Measurements from ENCODE around the gene BACH2. TPM values are rescaled to one million over a fixed set of nuclear protein-coding genes. Genes with fewer than 3 reads are reported as not detected.
A peak's percentile ranks its signal among the peaks of the same experiment; 100 is the strongest.
"Not testable (repeated sequence)": the region's sequence is repeated elsewhere in the genome, so short reads cannot be mapped to it uniquely, and the experiment has no call there.

Gene BACH2
- total and polyA plus RNA-seq, 9 donors = 3.4 to 5.8 (median 4.6) TPM

DNA sequence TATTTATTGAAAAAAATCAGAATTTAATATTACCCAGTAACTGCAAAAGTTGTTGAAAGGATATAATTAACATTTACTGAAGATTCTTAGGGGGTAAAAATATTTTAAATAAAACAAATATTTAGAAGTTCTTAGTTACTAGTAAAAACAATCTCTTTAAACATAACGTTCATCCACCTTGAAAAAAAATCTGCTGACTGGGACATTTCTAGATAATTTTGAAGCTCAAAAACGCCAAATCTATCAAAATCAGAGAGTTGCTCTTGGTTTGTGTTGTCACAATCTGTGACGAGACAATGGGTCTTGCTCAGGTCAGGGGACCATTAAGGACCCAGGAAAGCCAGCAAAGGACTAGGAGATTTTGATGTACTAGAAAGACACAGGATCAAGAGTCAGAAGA lies 177.0 kb downstream of the BACH2 start:
- Histone ChIP-seq H3K27me3 (ENCODE audit: control insufficient read depth, insufficient read depth, low read length) (no peaks in the 10 kb centered on the region), H3K4me1 (ENCODE audit: control insufficient read depth, insufficient read depth, low read length) (no peaks in the 10 kb centered on the region), H3K9me3 (replicated peaks; ENCODE audit: control insufficient read depth, low read depth, low read length) (no peaks in the 10 kb centered on the region), H3K27ac (ENCODE audit: low read length) (no peak overlapping the region), H3K4me3 (ENCODE audit: low read length) (no peak overlapping the region), H3K36me3 (ENCODE audit: control insufficient read depth, insufficient read depth, low read length) (no peaks in the 10 kb centered on the region)
- DNase-seq = no peak
- 100% methylated on average over 2 of the region's 3 CpGs for WGBS (ENCODE audit: insufficient coverage)

DNA sequence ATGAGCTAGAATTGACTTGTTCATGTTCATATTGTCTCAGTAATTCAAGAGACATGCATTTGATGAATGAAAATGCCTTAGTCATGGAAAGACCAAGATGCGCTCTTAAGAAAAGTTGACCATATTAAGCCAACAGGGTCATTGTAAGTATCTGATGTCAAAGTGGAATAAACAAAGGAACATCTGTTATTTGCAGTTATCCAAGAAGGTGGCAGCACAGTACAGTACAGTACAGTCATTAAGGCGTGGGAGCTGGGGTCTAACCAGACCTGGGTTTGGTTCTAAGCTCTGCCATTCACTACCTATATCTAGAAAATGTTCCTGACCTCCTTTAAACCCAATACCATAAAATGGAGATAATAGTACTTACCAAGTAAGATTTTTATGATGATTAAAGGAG lies 178.1 kb downstream of the BACH2 start:
- Histone ChIP-seq H3K27me3 (ENCODE audit: control insufficient read depth, insufficient read depth, low read length) (no peaks in the 10 kb centered on the region), H3K4me3 (ENCODE audit: low read length) (no peak overlapping the region), H3K27ac (ENCODE audit: low read length) (no peak overlapping the region), H3K9me3 (replicated peaks; ENCODE audit: control insufficient read depth, low read depth, low read length) (peaks cover 5% of the 10 kb centered on the region), H3K36me3 (ENCODE audit: control insufficient read depth, insufficient read depth, low read length) (no peaks in the 10 kb centered on the region), H3K4me1 (ENCODE audit: control insufficient read depth, insufficient read depth, low read length) (no peaks in the 10 kb centered on the region)
- DNase-seq = no peak
- 100% methylated on average over 1 of the region's 2 CpGs for WGBS (ENCODE audit: insufficient coverage)

DNA sequence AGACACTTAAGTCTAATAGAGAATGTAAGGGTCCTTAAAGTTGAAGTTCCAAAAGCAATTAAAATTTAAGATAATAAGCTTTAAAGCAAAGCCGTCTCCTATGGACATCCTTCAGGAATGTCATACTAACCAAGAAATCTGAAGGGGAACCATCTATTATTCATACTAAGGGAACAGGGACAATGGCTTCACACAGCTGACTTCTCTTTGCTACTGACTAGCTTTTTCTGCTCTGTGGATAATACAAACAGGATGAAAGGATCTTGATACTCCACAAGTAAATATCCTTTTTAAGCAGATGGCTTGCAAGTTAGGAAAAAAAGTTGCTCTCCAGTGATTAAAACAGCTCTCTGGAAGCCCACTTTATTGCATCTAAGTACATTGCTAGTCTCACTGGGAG lies 178.6 kb downstream of the BACH2 start:
- no CpG with 5 or more reads among the region's 1 CpG for whole genome bisulfite sequencing (ENCODE audit: insufficient coverage)
- Histone ChIP-seq H3K27me3 (ENCODE audit: control insufficient read depth, insufficient read depth, low read length) (no peaks in the 10 kb centered on the region), H3K4me1 (ENCODE audit: control insufficient read depth, insufficient read depth, low read length) (no peaks in the 10 kb centered on the region)

DNA sequence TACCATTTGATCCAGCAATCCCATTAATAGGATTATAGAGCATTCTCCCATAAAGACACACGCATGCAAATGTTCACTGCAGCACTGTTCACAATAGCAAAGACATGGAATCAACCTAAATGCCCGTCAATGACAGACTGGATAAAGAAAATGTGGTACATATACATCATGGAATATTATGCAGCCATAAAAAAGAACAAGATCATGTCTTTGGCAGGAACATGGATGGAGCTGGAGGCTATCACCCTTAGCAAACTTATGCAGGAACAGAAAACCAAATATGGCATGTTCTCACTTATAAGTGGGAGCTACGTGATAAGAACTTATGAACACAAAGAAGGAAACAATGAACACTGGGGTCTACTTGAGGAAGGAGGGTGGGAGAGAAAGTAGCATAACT lies 180.5 kb downstream of the BACH2 start:
- H3K27me3 ChIP-seq (ENCODE audit: control insufficient read depth, insufficient read depth, low read length); H3K36me3 ChIP-seq (ENCODE audit: control insufficient read depth, insufficient read depth, low read length); H3K27ac ChIP-seq (ENCODE audit: low read length); H3K4me1 ChIP-seq (ENCODE audit: control insufficient read depth, insufficient read depth, low read length); H3K4me3 ChIP-seq (ENCODE audit: low read length); DNase-seq; H3K9me3 ChIP-seq (replicated peaks; ENCODE audit: control insufficient read depth, low read depth, low read length): not testable (repeated sequence)
- WGBS (ENCODE audit: insufficient coverage) = no CpG with 5 or more reads among the region's 3 CpGs

More for the DNA sequence above, 178.6 kb downstream of the BACH2 start:
- Histone ChIP-seq H3K4me3 (ENCODE audit: low read length) (no peak overlapping the region), H3K9me3 (replicated peaks; ENCODE audit: control insufficient read depth, low read depth, low read length) (peaks cover 7% of the 10 kb centered on the region), H3K36me3 (ENCODE audit: control insufficient read depth, insufficient read depth, low read length) (no peaks in the 10 kb centered on the region), H3K27ac (ENCODE audit: low read length) (no peak overlapping the region)
- DNase-seq = no peak

DNA sequence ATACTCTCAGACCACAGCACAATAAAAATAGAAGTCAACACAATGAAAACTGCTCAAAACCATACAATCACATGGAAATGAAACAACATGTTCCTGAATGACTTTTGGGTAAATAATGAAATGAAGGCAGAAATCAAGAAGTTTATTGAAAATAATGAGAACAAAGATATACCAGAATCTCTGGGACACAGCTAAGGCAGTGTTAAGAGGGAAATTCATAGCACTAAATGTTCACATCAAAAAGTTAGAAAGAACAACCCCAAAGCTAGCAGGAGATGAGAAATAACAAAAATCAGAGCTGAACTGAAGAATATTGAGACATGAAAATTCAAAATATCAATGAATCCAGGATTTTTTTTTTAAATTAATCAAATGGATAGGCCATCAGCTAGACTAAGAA lies 183.3 kb downstream of the BACH2 start:
- no peak overlapping the region for H3K27ac ChIP-seq (ENCODE audit: low read length)
- H3K4me3 ChIP-seq (ENCODE audit: low read length) = no peak overlapping the region
- H3K36me3 ChIP-seq (ENCODE audit: control insufficient read depth, insufficient read depth, low read length) = no peaks in the 10 kb centered on the region
- no peak for DNase-seq
- no peaks in the 10 kb centered on the region for H3K4me1 ChIP-seq (ENCODE audit: control insufficient read depth, insufficient read depth, low read length)
- peaks cover 7% of the 10 kb centered on the region for H3K9me3 ChIP-seq (replicated peaks; ENCODE audit: control insufficient read depth, low read depth, low read length)
- no peaks in the 10 kb centered on the region for H3K27me3 ChIP-seq (ENCODE audit: control insufficient read depth, insufficient read depth, low read length)

DNA sequence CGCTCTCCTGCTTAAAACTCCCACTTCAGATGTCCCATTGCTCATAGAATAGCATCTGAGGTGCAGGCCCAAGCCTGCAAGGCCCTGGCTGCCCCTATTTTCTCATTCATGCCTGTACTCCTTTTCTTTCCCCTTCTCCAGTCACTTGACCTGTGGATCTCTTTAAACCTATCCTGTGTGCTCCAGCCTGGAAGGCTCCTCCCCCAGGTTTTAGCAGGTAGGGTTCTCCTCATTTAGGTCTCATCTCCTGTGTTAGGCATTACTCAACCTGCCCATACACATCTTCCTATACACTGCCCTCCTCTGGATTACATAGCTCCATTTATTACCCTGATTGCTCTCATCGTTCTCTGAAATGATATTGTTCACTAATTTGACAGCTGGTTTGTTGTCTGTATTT lies 185.3 kb downstream of the BACH2 start:
- WGBS (ENCODE audit: insufficient coverage) = 83% methylated on average over 1 of the region's 2 CpGs
- no peak for DNase-seq
- H3K36me3 ChIP-seq (ENCODE audit: control insufficient read depth, insufficient read depth, low read length) = no peaks in the 10 kb centered on the region
- peaks cover 7% of the 10 kb centered on the region for H3K9me3 ChIP-seq (replicated peaks; ENCODE audit: control insufficient read depth, low read depth, low read length)
- H3K4me3 ChIP-seq (ENCODE audit: low read length) = no peak overlapping the region
- no peaks in the 10 kb centered on the region for H3K27me3 ChIP-seq (ENCODE audit: control insufficient read depth, insufficient read depth, low read length)
- H3K27ac ChIP-seq (ENCODE audit: low read length) = no peak overlapping the region
- no peaks in the 10 kb centered on the region for H3K4me1 ChIP-seq (ENCODE audit: control insufficient read depth, insufficient read depth, low read length)

DNA sequence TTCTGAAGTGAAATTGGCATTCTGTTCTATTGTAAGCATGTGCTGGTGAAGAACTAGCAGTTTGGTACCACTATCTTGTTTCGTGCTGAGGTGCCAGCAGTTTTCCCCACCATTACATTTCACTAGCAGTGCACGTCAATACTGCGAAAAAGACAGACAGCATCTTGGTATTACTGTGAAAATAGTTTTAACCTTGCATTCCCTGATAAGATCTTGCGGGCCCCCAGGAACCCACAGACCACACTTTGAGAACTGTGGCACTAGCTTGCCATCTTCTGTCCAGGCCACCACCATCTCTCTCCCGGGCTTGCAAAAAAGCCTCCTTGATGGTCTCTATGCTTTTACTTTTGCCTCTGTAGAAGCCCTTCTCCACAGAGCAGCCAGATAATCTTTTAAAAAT lies 185.7 kb downstream of the BACH2 start:
- Histone ChIP-seq H3K4me1 (ENCODE audit: control insufficient read depth, insufficient read depth, low read length) (no peaks in the 10 kb centered on the region), H3K36me3 (ENCODE audit: control insufficient read depth, insufficient read depth, low read length) (no peaks in the 10 kb centered on the region), H3K9me3 (replicated peaks; ENCODE audit: control insufficient read depth, low read depth, low read length) (peaks cover 7% of the 10 kb centered on the region), H3K27me3 (ENCODE audit: control insufficient read depth, insufficient read depth, low read length) (no peaks in the 10 kb centered on the region), H3K27ac (ENCODE audit: low read length) (no peak overlapping the region), H3K4me3 (ENCODE audit: low read length) (no peak overlapping the region)
- WGBS (ENCODE audit: insufficient coverage) = 97% methylated on average over 4 of the region's 5 CpGs
- no peak for DNase-seq

DNA sequence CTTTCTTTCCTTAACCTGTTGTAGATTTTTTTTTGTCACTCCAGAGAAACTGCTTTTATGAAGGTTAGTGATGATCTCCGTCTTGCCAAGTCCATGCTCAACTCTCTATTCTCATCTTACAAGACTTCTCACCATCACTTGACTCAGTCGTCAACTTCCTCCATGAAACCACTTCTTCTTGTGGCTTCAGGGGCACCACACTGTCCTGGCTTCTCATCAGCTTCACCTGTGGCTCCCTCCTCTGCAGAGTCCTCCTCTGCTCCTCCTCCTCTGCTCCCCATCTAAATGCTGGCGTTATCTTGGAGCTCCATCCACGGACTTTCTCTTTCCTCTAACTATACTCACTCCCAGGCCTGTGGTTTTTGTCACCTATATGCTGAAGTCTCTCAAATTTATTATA lies 187.5 kb downstream of the BACH2 start:
- no peak for DNase-seq
- H3K27me3 ChIP-seq (ENCODE audit: control insufficient read depth, insufficient read depth, low read length) = no peaks in the 10 kb centered on the region
- no peaks in the 10 kb centered on the region for H3K36me3 ChIP-seq (ENCODE audit: control insufficient read depth, insufficient read depth, low read length)
- H3K9me3 ChIP-seq (replicated peaks; ENCODE audit: control insufficient read depth, low read depth, low read length) = peaks cover 7% of the 10 kb centered on the region
- no peak overlapping the region for H3K27ac ChIP-seq (ENCODE audit: low read length)
- WGBS (ENCODE audit: insufficient coverage) = 73% methylated on average over 4 of the region's 4 CpGs
- no peaks in the 10 kb centered on the region for H3K4me1 ChIP-seq (ENCODE audit: control insufficient read depth, insufficient read depth, low read length)
- no peak overlapping the region for H3K4me3 ChIP-seq (ENCODE audit: low read length)

DNA sequence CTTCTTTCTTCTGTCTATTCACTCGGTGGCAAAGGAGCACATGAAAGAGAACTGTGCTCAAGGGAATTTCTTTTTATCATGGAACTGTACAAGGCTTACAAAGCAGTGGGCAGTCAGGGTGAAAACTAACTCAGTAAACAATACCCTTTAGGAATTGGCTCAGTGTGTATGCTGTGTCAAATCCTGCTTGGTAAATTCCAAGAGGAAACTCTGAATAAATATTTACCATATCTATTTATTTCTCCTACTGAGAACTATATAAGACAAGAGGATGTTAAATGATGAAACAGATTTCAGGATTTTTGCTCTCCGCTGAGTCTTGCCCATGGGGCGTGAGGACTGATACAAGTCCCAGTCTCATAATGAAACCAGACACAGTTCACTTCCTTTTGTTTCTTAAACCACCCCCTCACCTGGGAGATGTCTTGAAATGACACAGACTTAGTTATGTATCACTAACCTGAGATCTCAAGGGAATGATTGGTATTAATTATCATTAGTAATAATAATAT lies 188.8 kb downstream of the BACH2 start:
- no CpG with 5 or more reads among the region's 3 CpGs for WGBS (ENCODE audit: insufficient coverage)
- no peak overlapping the region for H3K4me3 ChIP-seq (ENCODE audit: low read length)
- no peak overlapping the region for H3K27ac ChIP-seq (ENCODE audit: low read length)
- no peaks in the 10 kb centered on the region for H3K36me3 ChIP-seq (ENCODE audit: control insufficient read depth, insufficient read depth, low read length)
- H3K27me3 ChIP-seq (ENCODE audit: control insufficient read depth, insufficient read depth, low read length) = no peaks in the 10 kb centered on the region
- no peaks in the 10 kb centered on the region for H3K9me3 ChIP-seq (replicated peaks; ENCODE audit: control insufficient read depth, low read depth, low read length)
- H3K4me1 ChIP-seq (ENCODE audit: control insufficient read depth, insufficient read depth, low read length) = no peaks in the 10 kb centered on the region
- no peak for DNase-seq

DNA sequence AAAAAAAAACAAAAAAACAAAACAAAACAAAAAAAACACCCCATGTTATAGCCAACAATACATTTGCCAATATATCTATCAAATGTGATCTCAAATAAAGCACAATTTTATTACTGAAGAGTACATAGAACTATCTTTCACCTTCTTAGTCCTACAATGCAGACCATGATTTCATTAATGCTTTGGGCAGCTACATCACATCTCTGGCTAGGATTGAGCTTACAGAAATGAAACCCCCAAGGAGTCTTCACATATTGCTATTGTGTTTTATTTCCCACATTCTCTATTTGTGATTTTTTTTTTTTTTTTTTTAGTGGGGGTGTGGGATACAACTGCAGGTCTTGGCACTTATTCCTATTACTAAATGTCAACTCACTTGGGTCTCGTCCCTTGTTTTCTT lies 189.3 kb downstream of the BACH2 start:
- Histone ChIP-seq H3K4me3 (ENCODE audit: low read length) (no peak overlapping the region), H3K27me3 (ENCODE audit: control insufficient read depth, insufficient read depth, low read length) (no peaks in the 10 kb centered on the region), H3K9me3 (replicated peaks; ENCODE audit: control insufficient read depth, low read depth, low read length) (no peaks in the 10 kb centered on the region), H3K36me3 (ENCODE audit: control insufficient read depth, insufficient read depth, low read length) (no peaks in the 10 kb centered on the region), H3K27ac (ENCODE audit: low read length) (no peak overlapping the region), H3K4me1 (ENCODE audit: control insufficient read depth, insufficient read depth, low read length) (no peaks in the 10 kb centered on the region)
- DNase-seq = peak; percentile 73
- no CpG with 5 or more reads among the region's 1 CpG for WGBS (ENCODE audit: insufficient coverage)

DNA sequence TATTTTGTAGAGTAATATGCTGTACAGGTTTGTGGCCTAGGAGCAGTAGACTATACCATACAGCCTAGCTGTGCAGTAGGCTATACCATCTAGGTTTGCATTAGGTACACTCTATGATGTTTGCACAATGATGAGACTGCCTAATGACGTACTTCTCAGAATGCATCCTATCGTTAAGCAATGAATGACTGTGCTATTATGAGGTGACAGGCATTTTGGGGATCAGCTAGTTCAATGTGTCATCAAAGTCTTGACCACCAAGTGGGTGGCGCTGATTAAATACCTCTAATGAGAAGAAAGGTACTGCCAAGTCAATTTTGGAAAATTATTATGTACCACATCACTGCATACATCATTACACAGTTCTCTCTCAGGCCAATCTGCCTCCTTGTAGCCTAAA lies 190.2 kb downstream of the BACH2 start:
- Histone ChIP-seq H3K9me3 (replicated peaks; ENCODE audit: control insufficient read depth, low read depth, low read length) (no peaks in the 10 kb centered on the region), H3K27ac (ENCODE audit: low read length) (no peak overlapping the region), H3K4me1 (ENCODE audit: control insufficient read depth, insufficient read depth, low read length) (no peaks in the 10 kb centered on the region), H3K36me3 (ENCODE audit: control insufficient read depth, insufficient read depth, low read length) (no peaks in the 10 kb centered on the region), H3K4me3 (ENCODE audit: low read length) (no peak overlapping the region), H3K27me3 (ENCODE audit: control insufficient read depth, insufficient read depth, low read length) (no peaks in the 10 kb centered on the region)
- WGBS (ENCODE audit: insufficient coverage) = no CpG with 5 or more reads among the region's 3 CpGs
- DNase-seq = no peak

All from muscle of leg (tissue), 11 donors.